SK-N-MC (cell line): ENCODE measurements around the gene DLG5.

Experiments
- DNase-seq: peaks from one replicate; pipeline ENCODE4 v3.0.0-alpha.2; 2011; ENCODE audit warnings: low read depth, low spot score
- H3K27ac ChIP-seq: fragments of 200-600 bp; sonication (generic); 2 replicates; pipeline ENCODE4 v1.5.1; 2016; ENCODE audit warnings: mixed run types
- H3K36me3 ChIP-seq: fragments of 200-600 bp; sonication (generic); 2 replicates; pipeline ENCODE4 v1.6.1; 2017; ENCODE audit warnings: antibody characterized with exemption, low read length, mixed read lengths; ENCODE audit not compliant: insufficient read depth
- H3K4me3 ChIP-seq: fragments of 200-600 bp; sonication (generic); 2 replicates; pipeline ENCODE4 v1.5.1; 2016
- H3K9ac ChIP-seq: fragments of 200-600 bp; sonication (generic); 2 replicates; pipeline ENCODE4 v1.8.0; 2017; ENCODE audit warnings: mixed run types, mixed read lengths; ENCODE audit not compliant: insufficient read length
- H3K9me3 ChIP-seq: fragments of 200-600 bp; sonication (generic); 2 replicates; pipeline ENCODE4 v1.6.1; 2017; ENCODE audit warnings: low read depth, mild to moderate bottlenecking, antibody characterized with exemption, low read length, moderate library complexity, mixed read lengths
- EZH2 ChIP-seq: fragments of 200-600 bp; sonication (generic); IDR thresholded peaks from one replicate; pipeline ENCODE4 v1.6.1; 2017; ENCODE audit warnings: antibody characterized with exemption
- FOXP2 ChIP-seq: optimal IDR thresholded peaks from 2 replicates; pipeline ENCODE3; 2011; ENCODE audit warnings: mild to moderate bottlenecking, moderate library complexity; ENCODE audit not compliant: insufficient read depth; ENCODE audit errors: extremely low read length, control extremely low read depth
- POLR2AphosphoS5 ChIP-seq: IDR thresholded peaks from 2 replicates; pipeline ENCODE4 v1.6.1; 2012; ENCODE audit warnings: mild to moderate bottlenecking, low read depth, low read length, borderline replicate concordance

DLG5 gene

DNA sequence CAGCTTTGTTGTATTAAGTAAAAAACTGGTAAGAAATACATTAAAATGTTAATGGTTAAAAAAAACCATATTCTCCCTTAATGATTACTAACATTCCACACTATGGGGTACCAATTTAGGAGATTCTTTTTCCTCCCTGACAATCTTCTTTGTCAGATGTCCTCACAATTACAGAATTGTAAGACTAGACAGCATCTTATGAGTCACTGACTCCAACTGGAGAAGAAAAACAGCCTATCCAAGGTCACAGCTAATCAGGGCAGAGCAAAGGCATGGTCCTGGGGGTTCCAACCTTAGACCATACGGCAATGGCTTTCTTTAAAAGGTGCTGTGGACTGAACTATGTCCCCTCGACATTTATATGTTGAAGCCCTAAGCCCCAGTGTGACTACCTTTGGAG, 127.6 kb downstream of the DLG5 start:
- Histone ChIP-seq H3K9me3 (no peaks in the 10 kb centered on the region), H3K4me3 (no peak overlapping the region), H3K36me3 (no peaks in the 10 kb centered on the region), H3K9ac (no peak overlapping the region), H3K27ac (no peak overlapping the region)
- TF ChIP-seq FOXP2, result no peak
- DNase-seq, result no peak

GRCh38 chr10:77796311-77796915, 130.1 kb downstream of the DLG5 start:
- no peak for DNase-seq
- TF ChIP-seq FOXP2 (no peak), EZH2 (no peak), POLR2AphosphoS5 (no peak)
- H3K27ac ChIP-seq, result no peak overlapping the region
- H3K4me3 ChIP-seq, result no peak overlapping the region
- no peaks in the 10 kb centered on the region for H3K9me3 ChIP-seq
- no peaks in the 10 kb centered on the region for H3K36me3 ChIP-seq
- H3K9ac ChIP-seq, result no peak overlapping the region

- no peaks in the 10 kb centered on the region for H3K36me3 ChIP-seq
- no peak overlapping the region for H3K9ac ChIP-seq
- no peak for DNase-seq
These were observed 131.0 kb downstream of the DLG5 start for GRCh38 chr10:77795426-77796055.

DNA sequence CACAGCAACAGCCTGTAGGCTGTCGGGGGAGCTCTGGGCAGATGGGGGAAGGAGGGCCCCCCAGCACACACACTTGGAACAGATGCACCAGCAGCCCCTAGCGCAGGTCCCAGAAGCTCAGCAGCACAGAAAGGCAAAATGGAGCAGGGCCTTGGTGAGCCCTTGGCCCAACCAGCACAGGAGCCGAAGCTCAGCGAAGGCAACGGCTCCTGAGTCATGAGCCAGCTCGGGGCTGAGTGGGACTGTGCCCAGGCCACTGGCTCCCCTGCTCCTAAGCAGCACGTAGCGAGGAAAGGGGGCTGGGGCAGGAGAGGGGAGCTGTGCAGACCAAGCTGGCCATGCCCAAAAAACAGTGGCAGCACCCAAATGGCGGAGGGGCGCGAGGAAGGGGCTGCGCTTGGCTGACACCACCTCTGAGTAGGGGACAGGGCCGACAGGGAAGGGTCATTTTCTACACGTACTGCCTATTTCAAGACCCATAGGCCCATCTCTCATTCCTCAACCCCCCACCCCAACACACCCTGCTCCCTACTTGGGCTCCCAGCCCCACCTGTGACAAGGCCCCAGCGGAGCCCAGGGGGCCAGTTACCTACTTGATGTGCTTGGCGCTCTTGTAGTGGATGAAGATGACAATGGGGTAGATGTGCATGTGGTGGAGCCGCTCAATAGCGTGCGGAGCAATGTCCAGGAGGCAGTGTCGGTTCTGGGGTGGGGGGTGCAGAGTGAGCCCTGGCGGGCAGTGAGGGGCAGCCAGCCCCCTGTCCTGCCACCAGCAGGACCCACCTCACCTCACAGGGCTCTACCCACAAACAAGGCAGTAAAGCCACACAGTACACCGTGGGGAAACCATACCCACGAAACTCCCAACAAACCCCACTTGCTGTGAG, 132.1 kb downstream of the DLG5 start:
- no peak for DNase-seq
- Histone ChIP-seq H3K4me3 (no peak overlapping the region), H3K9me3 (no peaks in the 10 kb centered on the region), H3K36me3 (no peaks in the 10 kb centered on the region), H3K27ac (no peak overlapping the region), H3K9ac (no peak overlapping the region)
- TF ChIP-seq FOXP2 (no peak), EZH2 (no peak), POLR2AphosphoS5 (no peak)

More at GRCh38 chr10:77795426-77796055, 131.0 kb downstream of the DLG5 start:
- H3K9me3 ChIP-seq, result no peaks in the 10 kb centered on the region
- no peak for TF ChIP-seq POLR2AphosphoS5
- no peak for TF ChIP-seq FOXP2
- no peak for TF ChIP-seq EZH2
- H3K27ac ChIP-seq, result no peak overlapping the region
- no peak overlapping the region for H3K4me3 ChIP-seq

- Histone ChIP-seq H3K36me3 (no peaks in the 10 kb centered on the region), H3K27ac (no peak overlapping the region), H3K9ac (no peak overlapping the region), H3K9me3 (no peaks in the 10 kb centered on the region), H3K4me3 (no peak overlapping the region)
- DNase-seq, result no peak
- no peak for TF ChIP-seq EZH2
- no peak for TF ChIP-seq FOXP2
- no peak for TF ChIP-seq POLR2AphosphoS5
These were observed 132.7 kb downstream of the DLG5 start for GRCh38 chr10:77793831-77794230.

DNA sequence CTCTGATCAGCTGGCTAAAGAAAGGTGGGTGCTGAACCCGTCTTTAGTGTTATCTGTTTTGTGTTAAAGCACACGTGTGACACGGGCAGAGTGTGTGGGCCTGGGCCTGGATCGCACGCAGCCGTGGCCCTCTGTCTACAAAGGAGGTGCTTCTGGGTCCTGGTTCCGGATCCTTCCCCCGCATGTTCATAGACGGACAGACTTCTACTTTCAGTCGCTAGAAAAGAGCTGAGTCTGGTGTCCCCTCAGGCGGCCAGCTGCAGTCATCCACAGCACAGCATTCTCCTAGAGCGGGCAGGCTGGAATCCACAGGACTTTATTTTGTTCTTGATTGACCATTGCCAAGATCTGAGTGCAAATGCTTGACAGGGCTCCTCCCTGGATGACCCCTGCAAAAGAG, 134.4 kb downstream of the DLG5 start:
- no peaks in the 10 kb centered on the region for H3K9me3 ChIP-seq
- no peaks in the 10 kb centered on the region for H3K36me3 ChIP-seq
- H3K27ac ChIP-seq, result no peak overlapping the region
- H3K9ac ChIP-seq, result no peak overlapping the region
- TF ChIP-seq EZH2, result no peak
- TF ChIP-seq FOXP2, result no peak
- TF ChIP-seq POLR2AphosphoS5, result no peak
- no peak for DNase-seq
- no peak overlapping the region for H3K4me3 ChIP-seq

GRCh38 chr10:77791506-77791905, 135.0 kb downstream of the DLG5 start:
- no peak for TF ChIP-seq FOXP2
- TF ChIP-seq EZH2, result no peak
- TF ChIP-seq POLR2AphosphoS5, result no peak
- no peaks in the 10 kb centered on the region for H3K36me3 ChIP-seq
- H3K4me3 ChIP-seq, result no peak overlapping the region
- H3K9ac ChIP-seq, result no peak overlapping the region
- DNase-seq, result no peak
- H3K27ac ChIP-seq, result no peak overlapping the region
- H3K9me3 ChIP-seq, result no peaks in the 10 kb centered on the region

- Histone ChIP-seq H3K4me3 (no peak overlapping the region), H3K27ac (no peak overlapping the region), H3K9me3 (no peaks in the 10 kb centered on the region), H3K36me3 (no peaks in the 10 kb centered on the region), H3K9ac (no peak overlapping the region)
- DNase-seq, result no peak
- TF ChIP-seq POLR2AphosphoS5 (no peak), FOXP2 (no peak), EZH2 (no peak)
These were observed 136.7 kb downstream of the DLG5 start for GRCh38 chr10:77789861-77790260.

DNA sequence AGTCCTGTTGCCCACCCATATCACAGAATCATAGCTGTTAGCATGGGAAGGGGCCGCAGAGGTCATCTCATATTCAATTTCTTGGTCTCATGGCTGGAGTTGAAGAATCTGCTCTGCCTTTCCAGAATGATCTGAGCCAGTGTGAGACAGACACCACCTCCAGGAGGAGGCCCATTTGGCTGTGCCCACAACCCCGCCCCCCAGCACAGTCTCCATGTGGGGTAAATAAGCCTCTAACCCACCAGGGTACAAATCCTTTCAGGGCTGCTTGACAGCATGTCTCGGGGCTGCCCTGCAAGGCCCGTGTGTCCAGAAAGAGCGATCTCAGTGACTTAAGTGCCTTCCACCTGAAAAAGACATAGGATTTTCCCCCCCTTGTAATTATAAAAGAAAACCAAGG, 137.5 kb downstream of the DLG5 start:
- Histone ChIP-seq H3K9ac (no peak overlapping the region), H3K9me3 (no peaks in the 10 kb centered on the region), H3K27ac (no peak overlapping the region), H3K36me3 (no peaks in the 10 kb centered on the region), H3K4me3 (no peak overlapping the region)
- DNase-seq, result no peak
- TF ChIP-seq EZH2 (no peak), FOXP2 (no peak), POLR2AphosphoS5 (no peak)
